GM18909 (cell line): ENCODE data around the gene ZFP36L1.

Source experiments
- ATAC-seq: cut with Tn5 transposase; IDR thresholded peaks from one replicate; pipeline ENCODE4 v1.9.1; 2021; ENCODE audit warnings: mild to moderate bottlenecking; ENCODE audit not compliant: unreplicated experiment, poor library complexity

The ZFP36L1 gene

DNA sequence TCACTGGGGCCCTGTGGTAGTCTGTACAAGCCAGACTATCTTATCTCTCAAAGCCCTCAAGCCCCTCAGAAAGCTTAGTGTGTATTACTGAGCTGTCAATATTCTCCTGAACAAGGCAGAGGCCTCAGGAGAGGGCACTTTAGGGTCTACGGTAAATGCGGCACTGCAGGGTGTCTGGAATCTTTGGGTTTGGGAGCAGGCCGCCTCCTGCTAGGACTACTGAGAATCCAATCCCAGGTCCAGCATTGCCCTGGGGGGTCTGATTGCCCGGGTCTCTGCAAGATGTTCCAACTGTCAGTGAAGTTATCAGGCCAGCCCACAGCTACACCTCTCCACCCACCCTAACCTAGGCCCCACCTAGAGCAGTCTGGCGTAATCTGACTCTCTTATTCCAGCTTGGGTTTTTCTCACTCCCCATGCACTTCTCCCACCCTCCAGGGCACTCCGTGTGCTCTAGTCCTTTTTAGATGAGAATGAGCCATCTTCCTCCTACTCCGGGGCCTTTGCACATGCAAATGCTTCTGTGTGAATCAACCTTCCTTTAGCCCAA, 4.3 kb upstream of the ZFP36L1 start:
- no peak for ATAC-seq

DNA sequence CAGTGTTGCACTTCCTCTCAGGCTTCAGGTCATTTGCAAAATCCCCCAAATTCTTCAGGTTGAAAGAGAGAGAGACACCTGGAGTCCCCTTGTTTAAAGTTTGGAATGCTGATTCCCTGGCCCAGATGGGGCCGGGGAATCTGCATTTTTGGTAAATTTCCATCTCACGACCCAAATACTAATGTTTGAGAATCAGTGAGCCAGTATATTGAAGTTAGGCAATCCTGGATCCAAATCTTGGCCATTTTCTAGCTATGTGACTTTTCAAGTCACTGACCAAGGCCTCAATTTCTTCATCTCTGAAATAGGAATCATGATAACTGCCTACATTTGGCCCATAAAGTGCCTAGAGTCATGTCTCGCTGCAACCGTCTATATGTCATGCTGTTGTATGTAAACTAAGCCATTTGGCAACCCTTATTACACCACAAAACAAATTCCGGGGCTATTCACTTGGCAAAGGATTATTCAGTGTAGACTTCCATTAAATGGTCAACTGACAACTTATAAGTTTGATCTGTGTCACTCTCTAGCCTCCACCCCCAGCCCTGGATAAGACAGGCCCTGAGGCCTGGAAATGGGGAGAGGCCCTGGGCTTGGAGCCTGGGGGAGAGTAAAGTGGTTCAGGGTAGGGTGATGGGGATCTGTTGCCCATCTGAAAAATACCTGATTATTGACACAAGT, 3.7 kb upstream of the ZFP36L1 start:
- no peak for ATAC-seq

DNA sequence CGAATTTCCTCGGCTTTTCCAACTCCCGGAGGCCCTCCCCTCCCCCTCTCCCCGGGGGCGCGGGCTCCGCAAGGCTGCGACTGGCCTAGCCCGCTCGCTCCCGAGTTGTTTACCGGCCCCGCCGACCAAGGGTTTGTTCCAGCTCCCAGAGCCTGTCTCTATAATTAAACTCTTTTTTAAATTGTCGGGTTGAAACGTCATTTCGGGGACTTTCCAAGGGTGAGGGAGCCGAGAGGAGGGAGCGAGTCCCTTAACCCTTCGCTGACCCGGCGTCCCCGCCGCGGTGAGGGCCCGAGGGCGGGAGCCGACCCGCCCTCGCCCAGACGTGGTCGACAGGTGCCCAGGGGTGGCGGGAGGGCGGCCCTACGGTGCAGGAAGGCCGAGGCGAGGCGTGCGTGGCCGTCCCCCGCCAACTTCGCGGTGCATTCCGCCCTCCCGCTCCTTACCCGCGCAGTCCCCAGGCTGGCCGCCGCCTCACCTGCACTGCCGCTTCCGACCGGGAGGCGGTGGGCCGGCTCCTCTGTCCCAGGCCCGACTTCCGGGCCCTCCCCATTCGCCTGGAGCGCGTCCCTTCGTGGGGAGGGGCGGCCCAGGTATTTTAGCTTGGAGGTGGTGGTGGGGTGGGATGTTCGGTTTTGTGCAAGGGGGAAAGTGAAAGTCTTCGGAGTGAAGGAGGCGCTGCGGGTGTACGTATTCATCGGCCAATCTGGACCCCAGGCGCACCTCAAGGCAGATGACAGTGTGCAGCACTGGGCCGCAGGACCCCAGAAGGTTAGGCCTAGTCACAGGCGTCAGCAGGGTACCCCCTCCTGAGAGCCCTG, 2.9 kb upstream of the ZFP36L1 start:
- ATAC-seq = peak; percentile 43

DNA sequence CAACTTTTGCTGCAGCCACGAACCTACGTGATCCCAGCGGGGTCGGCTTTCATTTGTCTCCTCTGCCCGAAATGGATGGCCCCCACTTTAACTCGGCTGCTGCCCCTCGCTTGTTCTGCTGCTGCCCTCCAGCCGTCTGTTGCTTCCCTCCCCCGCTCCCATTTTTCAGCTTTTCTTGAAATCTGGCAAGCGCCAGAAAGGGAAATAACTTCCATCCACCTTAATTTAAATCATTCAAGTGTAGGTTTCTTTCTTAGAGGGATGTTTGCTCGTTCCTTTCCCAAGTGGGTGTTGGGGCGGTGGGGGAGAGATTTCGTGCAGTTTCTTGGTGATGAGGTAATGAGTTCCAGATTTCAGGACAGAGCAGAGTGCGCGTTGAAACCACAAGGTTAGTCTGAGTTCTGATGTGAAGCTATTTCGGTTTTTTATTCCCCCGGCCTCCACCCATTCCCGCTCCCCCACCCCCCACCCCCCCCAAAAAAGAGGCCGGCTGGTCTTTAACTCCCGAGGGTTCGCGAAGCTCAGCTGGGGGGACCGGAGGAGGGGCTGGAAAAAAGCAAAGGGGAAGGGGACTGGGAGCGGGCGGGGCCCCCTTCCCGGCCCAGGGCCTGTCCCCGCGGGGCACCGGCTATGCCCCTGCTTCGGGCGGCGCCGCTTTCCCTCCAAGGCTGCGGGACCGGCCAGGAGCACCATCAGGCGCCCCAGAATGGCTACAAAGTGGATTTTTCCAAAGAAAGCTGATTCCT, 2.2 kb upstream of the ZFP36L1 start:
- ATAC-seq = peak; percentile 1

DNA sequence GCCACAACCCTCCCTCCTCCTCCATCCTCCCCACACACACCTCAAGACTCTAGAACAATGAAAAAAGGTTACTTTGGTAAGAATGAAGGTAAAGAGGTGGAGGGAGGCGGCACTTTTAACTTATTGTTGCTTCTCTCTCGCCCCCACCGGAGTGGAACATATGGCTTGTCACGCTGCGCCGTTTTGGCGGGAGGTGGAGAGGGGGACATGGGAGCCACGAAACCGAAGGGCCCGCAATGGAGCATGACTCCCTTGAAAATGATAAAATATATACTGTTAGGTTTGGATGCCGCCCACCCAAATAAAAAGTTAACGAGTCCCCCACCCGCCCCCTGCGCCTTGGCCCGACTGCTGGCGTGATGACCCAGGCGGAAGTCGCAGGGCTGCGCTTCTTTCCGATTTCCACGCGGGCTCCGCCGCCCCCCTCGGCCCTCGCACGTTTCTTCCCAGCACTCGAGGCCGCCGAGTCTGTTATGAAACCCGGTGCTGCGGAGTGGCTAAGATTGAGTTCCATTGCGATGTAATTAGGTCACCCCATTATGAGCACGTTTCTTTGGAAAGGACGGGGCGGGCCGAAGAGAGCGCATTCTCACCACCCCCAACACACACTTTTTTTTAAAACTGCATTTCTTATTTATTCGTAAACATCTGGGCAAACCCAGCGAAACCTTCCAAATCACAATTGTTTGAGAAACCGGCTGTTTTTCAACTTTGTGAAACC, 1.4 kb upstream of the ZFP36L1 start:
- ATAC-seq = no peak

DNA sequence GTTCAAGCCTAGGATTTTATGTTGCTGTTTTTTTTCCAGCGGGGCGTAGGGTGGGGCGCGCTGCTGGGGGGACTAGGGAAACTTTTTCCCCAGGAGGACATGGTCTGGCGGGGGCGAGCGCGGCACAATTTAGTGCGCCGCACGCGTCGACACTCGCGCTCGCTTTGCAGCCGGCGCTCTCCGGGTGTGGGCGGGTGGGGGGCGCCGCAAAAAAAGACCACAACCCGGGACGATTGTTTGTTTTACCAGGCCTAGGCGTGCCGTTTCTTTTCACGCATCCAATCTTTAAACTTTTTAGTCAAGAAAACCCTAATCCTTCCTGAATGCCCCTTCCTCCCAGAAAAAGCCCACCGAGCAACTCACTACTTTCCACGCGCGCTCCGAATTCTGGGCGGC, 865 bp upstream of the ZFP36L1 start:
- ATAC-seq = no peak

DNA sequence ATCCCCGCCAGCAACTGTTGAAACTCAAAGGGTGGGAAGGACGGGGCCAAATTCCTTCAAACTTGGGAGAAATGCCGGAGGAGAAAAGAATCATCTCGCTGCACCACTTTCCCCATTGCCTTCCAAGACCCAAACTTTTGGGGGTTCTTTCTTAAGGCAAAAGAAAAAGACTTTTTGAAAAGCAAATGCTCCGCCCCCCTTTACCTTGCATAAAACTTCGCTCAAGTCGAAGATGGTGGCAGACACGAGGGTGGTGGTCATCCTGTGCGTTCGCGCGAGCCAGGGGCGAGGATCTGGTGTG, 239 bp downstream of the ZFP36L1 start:
- ATAC-seq = peak; percentile 22

DNA sequence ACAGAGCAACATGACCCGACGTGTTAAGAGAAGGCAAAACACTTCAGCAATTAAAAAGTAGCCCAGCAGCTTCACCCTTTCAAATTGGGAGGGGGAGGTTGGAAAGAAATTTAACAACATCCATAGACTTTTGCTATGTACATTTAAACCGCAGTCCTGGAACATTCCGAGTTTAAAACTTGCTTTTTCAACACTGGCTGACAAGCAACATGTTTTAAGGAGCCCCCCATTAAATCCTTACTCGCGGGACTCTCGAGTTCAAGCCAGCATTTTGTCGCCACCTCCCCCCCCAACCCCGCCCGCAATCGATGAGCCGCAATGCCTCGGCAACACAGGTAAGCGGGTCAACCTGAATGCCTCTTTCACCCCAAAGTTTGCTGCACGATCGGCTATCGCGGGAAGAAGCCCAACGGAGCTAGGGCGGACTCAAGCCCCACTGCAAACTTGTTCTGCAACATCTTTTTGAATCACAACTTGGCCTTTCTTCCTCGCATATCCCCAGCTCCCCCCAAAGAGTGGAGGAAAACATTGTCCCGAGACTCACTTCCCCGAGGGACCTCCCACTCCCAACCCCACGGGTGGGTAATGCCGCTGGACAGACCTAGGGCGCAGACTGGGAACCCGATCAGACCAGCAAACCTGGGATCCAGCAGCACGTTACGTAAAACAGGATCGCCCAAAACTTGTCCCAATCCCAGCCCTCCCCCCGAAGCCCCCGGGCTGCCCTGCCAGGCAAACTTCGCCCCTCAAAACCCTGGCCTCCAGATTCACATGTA, 777 bp downstream of the ZFP36L1 start:
- ATAC-seq = no peak

DNA sequence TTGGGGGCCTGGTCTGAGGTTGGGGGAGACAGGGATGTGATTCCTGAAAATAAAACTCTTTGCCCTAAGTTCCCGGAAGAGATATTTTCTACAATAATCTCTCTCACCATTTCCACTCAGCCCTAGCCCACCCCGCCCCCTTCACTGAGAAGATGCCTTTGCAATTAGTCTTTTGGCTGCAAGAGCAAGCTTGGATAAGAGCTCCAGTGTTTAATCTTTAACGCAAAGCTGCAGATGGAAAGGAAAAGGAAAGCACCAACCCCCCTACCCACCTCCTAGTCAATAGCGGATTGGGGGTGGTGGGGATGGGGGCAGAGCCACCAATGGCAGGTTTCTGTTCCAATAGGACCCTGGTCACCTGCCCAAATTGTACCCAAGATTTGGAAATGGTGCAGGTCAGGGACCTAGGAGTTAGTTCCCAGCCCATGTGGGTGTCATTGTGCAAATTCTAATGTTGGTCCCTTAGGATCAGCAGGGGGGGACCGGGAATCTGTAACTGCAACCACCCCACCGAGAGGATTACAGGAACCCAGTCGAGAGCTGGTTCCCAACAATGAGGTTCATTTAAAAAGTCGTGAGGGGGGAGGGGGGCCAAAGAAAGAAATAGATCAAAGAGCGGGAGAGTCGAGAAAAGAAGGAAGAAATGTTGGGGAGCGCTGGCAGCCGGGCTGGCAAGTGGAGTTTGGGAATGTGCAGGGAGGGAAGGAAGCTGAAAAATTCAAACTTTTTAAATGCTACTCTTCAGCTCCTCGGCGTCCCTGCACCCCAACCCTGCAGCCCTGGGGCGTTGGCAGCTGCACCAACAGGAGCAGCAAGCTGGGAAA, 1.6 kb downstream of the ZFP36L1 start:
- ATAC-seq = no peak

DNA sequence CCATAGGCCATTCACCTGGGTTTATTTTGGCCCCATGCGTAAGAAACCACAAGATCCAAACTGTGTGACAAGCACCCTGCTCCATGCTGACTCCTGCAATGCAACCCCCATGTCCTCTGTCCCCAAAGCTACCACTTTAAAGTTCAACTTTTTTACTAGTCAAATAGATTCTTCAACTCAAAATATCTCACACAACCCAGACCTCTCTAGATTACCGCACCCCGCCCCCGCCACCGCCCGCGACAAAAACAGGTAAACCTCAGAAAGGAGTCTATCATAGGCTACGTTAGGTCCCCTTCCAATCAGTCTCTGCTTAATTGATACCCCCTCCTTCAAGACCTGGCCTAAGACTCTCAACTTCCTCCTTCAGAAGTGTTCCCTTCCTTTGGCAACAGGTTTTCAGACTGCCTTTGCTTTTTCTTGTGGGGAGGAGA, 2.2 kb downstream of the ZFP36L1 start:
- ATAC-seq = no peak

DNA sequence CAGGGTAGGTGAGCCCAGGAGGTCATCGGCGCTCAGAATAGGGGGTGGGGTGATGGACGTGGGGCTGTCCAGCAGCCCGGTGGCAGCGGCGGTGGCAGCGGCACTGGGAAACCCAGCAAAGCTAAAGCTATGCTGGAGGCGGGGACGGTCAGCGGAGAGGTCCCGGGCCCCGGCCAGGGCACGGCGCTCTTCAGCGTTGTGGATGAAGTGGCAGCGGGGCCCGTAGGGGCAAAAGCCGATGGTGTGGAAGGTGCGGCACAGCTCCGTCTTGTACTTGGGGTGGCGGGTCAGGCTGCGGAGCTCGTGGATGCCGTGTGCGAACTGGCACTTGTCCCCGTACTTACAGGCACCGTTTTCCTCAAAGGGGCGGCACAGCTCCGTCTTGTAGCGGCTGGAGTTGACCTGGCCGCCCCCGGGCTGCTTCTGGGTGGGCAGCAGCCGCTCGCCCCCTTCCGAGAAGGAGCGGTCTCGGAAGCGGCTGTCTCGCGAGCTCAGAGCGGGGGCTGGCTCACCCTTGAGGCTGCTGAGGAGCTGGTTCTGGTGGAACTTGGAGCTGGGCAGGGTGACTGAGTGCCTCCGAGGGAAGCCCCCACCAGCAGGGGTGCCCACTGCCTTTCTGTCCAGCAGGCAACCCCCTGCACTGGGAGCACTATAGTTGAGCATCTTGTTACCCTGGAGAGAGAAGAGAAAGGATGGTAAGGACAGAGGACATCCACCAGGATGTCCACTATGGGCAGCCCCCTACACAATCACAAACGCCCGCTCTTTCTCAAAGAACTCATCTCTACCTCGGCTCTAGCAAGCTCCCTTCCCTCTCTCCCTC, 2.8 kb downstream of the ZFP36L1 start:
- no peak for ATAC-seq

DNA sequence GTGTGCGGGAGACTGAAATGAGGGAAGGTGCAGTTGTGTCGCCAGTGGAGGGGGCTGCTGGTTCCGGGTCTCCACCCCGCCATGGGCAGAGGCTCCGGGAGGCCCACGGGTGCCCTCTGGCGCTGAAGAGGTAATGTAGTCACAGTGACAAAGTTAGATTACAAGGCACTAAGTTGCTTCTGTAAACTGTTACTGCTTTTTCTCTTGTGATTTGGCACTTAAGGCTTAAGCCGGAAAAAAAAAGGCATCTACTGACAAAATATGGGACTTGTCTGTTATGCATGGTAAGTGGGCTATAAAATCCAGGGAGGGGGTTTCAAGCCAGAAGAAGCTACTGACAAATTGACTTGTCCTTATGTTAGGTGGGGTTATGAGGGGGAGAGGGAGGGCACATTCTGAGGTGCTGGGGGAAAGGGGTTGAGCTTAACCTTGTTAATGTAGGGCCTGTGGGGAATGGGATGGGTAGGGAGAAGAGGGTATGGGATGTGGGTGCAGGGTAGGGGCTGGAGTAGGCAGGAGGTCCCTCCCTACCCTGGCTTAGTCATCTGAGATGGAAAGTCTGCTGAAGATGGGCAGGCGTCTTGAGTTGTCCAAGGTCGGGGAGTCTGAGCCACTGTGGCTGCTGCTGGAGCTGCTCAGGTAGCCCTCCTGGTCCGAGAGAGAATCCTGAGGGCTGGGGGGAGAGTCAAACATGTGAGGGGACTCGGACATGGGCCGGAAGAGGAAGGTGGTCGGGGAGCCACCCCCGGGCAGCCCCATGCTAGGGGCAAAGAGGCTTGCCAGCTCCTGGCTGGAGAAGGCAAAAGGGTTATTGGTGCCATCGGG, 3.7 kb downstream of the ZFP36L1 start:
- ATAC-seq = no peak

DNA sequence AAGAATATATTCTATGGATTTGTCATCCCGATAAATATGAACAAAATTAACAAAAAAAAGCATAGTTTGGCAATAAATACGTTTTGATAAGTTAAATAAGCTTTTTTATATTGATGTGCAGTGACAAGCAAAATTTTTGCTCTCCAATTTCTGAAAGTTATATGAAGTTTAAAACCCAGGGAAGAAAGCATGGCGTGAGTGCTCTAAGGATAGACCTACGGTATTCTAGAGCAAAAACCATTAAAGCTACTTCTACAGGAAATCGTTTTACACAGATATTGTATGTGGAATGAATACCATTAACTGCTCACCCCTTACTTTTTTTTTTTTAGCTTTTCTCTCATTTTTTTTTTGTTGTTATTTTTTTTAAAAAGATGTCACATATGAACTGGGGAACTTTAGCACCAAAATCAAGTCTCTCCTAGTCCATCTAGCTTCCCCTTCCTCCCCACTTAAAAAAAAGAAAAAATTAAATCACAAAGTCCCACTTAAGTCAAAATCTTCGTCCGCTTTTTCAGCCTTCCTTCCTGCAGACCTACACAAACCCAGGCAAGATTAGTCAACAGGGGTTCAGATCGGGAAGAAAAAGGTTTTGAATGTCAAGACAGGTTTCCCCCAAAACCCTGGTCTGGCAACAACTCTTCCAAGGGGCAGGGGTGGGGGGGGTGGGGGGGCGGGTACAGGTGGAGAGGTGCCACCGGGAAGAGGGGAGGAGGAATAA, 4.4 kb downstream of the ZFP36L1 start:
- ATAC-seq = no peak

DNA sequence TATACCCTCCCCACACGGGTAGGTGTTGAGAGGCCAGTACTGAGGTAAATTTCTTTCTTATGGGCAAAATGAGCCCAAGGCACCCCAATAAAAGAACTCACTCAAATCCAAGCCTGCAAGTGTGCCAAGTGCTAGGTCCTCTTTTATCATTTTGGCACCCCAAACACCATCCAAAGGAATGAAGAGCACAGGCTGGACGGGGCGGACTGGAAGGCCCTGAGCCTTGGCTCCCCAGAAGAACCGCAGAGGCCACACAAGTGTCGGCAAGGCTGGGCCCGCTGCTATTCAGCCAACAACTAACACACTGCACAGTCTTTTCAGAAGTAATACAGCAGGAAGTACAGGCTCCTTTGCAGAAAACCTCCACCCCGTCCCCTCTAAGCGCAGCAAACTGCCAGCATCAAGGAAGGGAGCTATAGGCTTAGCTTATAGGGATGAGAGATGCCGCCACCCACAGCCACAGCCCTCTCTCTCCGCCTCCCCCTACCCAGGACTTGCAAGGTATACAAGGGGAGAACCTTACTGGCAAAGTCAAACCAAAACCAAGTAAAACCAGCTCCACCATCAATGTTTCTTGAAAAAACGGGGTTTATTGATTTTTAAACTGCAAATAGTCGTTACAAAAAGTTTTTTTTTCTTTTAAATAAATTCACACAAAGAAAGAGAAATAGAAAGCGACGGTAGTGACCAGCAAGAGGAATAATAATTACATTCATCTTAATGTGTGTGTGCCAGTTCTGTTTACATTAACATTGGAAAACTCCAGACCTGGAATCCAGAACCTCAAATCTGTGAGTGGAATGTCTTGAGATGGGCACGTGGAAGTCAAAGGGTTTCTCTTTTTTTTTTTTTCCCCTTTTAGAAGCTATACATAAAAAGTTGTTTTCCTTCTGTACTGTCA, 5.5 kb downstream of the ZFP36L1 start:
- ATAC-seq = no peak

DNA sequence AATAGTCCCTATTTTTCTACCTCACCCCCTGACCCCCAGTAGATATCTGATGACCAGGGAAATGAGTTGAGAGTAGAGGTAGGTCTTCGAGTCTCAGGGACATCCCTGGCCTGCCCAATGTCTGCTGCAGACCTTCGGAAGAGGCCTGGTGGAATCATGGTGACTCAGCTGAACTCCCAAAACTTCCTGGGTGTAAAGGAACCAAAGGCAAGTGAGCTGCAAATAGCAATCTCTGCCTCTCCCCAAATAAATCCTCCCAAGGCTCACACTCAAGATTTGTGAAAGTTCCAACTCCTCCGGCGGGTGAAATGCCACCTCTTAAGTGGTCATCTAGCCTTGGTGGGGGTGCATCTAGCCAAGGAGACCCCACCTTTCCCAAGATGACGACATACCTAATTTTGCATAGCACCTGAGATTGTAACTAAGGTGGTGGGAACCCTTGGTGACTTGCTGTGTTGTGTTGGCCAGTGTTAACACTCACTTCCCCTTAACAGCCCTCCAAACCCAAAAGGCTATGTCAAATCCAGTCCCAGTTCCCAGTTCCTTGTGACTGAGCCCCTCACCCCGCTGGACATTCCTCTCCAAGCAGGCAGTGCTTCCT, 6.3 kb downstream of the ZFP36L1 start:
- ATAC-seq = no peak
